ENCODE results near the gene TSFM. TPM values are rescaled to one million over a fixed set of nuclear protein-coding genes. Genes with fewer than 3 reads are reported as not detected.

Gene TSFM
- total and polyA plus RNA-seq, 9 of the 15 experiments (the other 6 are each of a cell fraction or from before 2014, with no cell fraction given): 44.6 to 198 (median 60.2) TPM

DNA sequence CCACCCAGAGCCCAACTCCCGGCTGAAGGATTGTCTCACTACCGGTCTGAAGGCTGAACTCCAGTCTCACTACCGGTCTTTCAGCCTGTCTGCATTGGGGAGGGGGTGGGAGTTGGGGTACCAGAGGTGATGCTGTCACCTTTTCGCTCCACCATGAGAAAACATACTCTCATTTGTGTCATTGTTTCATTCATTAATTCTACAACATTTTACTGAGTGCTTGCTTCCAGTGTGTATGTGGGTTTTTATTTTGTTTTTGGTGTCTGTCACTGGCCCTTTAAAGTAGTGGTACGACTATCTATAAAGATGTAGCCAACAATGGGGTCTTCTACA lies 30.0 kb upstream of the TSFM start:
- ChIA-PET POLR2A (interaction anchor here (0.8 to 1.2 kb wide), 6 partner anchors 12 to 233 kb away, joined by 3 to 5 read pairs (median 3); partner anchors contain the start of genes EEF1AKMT3 and METTL1), CTCF (ENCODE audit: low intra/inter-chr PET ratio) (no interaction called here)
- Histone ChIP-seq H2AFZ (ENCODE audit: low read depth, low read length) (peak overlapping the region; percentile 64), H4K20me1 (replicated peaks; ENCODE audit: control insufficient read depth, insufficient read depth, low read length) (no peaks in the 10 kb centered on the region), H3K79me2 (ENCODE audit: control insufficient read depth, insufficient read depth, low read length) (peaks cover 47% of the 10 kb centered on the region), H3K27ac (ENCODE audit: extremely low read depth, low read depth, low read length) (peak overlapping the region; percentile 66), H3K27me3 (ENCODE audit: control insufficient read depth in 2 of 2, insufficient read depth in 2 of 2, low read length in 2 of 2) (no peaks in the 10 kb centered on the region), H3K9me1 (ENCODE audit: control insufficient read depth, insufficient read depth, low read length) (no peaks in the 10 kb centered on the region), H3K36me3 (ENCODE audit: control insufficient read depth, insufficient read depth, low read length) (peaks cover 40% of the 10 kb centered on the region), H3K9ac (ENCODE audit: insufficient read depth in 1 of 2, low read depth in 2 of 2, low read length in 2 of 2) (peak overlapping the region; percentile 40 to 41; a peak in 2 of 4 replicates), H3K4me2 (ENCODE audit: insufficient read depth, low read length) (peak overlapping the region; percentile 82), H3K4me1 (replicated peaks in 1 of 2; ENCODE audit: control insufficient read depth in 2 of 2, insufficient read depth in 2 of 2, low read length in 2 of 2) (peaks cover 35 to 40% of the 10 kb centered on the region in 2 experiments), H3K4me3 (peak overlapping the region; percentile 19), H3K9me3 (replicated peaks; ENCODE audit: control insufficient read depth, insufficient read depth, low read depth, low read length) (no peaks in the 10 kb centered on the region)
- intact Hi-C loops (cut with micrococcal nuclease) (loop anchor here (2.0 kb wide), 1 partner anchor 20 kb away; the partner anchor contains the start of genes EEF1AKMT3 and METTL1), in situ Hi-C loops (cut with MboI) (no loop called here)
- DNase-seq (ENCODE audit: extremely low read depth in 1 of 4, low spot score in 3 of 4) (no peak), FAIRE-seq (no peak), ATAC-seq (no peak)
- 2% methylated on average over 5 of the region's 5 CpGs for WGBS (ENCODE audit: insufficient coverage, low coverage, missing lambda C conversion rate)
- BruUV-seq (replicated peaks): no TSS peak
- TF ChIP-seq ZKSCAN8 (CRISPR knock-in tag; IDR thresholded peaks at IDR 0.05): no peak
- TF ChIP-seq FOXJ3 (CRISPR knock-in tag; IDR thresholded peaks at IDR 0.05): no peak
- no peak for TF ChIP-seq KLF13 (tag; IDR thresholded peaks at IDR 0.05; ENCODE audit: borderline replicate concordance, low read depth)
- TF ChIP-seq HNRNPUL1 (IDR thresholded peaks at IDR 0.05; ENCODE audit: low read length): no peak
- TF ChIP-seq MYNN (IDR thresholded peaks at IDR 0.05): no peak
- TF ChIP-seq MYNN (CRISPR knock-in tag; IDR thresholded peaks at IDR 0.05): no peak
- TF ChIP-seq, protein P1, sequence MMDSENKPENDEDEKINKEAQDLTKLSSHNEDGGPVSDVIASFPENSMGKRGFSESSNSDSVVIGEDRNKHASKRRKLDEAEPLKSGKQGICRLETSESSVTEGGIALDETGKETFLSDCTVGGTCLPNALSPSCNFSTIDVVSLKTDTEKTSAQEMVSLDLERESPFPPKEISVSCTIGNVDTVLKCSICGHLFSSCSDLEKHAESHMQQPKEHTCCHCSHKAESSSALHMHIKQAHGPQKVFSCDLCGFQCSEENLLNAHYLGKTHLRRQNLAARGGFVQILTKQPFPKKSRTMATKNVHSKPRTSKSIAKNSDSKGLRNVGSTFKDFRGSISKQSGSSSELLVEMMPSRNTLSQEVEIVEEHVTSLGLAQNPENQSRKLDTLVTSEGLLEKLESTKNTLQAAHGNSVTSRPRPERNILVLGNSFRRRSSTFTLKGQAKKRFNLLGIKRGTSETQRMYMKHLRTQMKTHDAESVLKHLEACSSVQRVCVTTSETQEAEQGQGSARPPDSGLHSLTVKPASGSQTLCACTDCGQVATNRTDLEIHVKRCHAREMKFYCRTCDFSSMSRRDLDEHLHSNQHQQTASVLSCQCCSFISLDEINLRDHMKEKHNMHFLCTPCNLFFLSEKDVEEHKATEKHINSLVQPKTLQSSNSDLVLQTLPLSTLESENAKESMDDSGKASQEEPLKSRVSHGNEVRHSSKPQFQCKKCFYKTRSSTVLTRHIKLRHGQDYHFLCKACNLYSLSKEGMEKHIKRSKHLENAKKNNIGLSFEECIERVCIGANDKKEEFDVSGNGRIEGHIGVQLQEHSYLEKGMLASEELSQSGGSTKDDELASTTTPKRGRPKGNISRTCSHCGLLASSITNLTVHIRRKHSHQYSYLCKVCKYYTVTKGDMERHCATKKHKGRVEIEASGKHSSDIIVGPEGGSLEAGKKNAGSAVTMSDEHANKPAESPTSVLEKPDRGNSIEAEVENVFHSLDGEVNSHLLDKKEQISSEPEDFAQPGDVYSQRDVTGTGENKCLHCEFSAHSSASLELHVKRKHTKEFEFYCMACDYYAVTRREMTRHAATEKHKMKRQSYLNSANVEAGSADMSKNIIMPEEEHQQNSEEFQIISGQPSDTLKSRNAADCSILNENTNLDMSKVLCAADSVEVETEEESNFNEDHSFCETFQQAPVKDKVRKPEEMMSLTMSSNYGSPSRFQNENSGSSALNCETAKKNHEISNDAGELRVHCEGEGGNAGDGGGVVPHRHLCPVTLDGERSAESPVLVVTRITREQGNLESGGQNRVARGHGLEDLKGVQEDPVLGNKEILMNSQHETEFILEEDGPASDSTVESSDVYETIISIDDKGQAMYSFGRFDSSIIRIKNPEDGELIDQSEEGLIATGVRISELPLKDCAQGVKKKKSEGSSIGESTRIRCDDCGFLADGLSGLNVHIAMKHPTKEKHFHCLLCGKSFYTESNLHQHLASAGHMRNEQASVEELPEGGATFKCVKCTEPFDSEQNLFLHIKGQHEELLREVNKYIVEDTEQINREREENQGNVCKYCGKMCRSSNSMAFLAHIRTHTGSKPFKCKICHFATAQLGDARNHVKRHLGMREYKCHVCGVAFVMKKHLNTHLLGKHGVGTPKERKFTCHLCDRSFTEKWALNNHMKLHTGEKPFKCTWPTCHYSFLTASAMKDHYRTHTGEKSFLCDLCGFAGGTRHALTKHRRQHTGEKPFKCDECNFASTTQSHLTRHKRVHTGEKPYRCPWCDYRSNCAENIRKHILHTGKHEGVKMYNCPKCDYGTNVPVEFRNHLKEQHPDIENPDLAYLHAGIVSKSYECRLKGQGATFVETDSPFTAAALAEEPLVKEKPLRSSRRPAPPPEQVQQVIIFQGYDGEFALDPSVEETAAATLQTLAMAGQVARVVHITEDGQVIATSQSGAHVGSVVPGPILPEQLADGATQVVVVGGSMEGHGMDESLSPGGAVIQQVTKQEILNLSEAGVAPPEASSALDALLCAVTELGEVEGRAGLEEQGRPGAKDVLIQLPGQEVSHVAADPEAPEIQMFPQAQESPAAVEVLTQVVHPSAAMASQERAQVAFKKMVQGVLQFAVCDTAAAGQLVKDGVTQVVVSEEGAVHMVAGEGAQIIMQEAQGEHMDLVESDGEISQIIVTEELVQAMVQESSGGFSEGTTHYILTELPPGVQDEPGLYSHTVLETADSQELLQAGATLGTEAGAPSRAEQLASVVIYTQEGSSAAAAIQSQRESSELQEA (IDR thresholded peaks at IDR 0.05; ENCODE audit: low read depth): no peak
- TF ChIP-seq RCOR1 (IDR thresholded peaks at IDR 0.05; ENCODE audit: borderline replicate concordance in 1 of 2, low read depth in 2 of 2, low read length in 2 of 2): no peak
- TF ChIP-seq RBM14 (IDR thresholded peaks at IDR 0.05; ENCODE audit: borderline replicate concordance, insufficient read depth, low read depth, low read length): no peak
- no peak for TF ChIP-seq ZNF146 (CRISPR knock-in tag; IDR thresholded peaks at IDR 0.05; ENCODE audit: unreplicated experiment)

Data from K562 (cell line).